ENCODE results near the gene SQOR.

DNA sequence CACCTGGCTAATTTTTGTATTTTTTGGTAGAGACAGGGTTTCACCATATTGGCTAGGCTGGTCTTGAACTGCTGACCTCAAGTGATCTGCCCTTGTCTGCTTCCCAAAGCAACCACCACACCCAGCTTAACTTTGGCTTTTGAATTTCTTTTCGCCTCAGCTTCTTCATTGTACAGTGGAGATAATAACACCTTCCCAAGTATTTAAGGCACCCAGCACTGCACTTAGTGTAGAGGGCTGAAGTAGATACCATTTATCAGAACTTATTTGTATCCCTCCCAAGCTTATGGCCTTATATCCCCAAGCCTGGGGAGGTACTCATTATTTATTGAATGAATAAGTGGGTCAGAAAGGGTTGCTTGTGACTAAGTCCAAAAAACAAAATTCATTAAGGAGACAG, 2.3 kb downstream of the SQOR start:
- TF ChIP-seq, protein P1, sequence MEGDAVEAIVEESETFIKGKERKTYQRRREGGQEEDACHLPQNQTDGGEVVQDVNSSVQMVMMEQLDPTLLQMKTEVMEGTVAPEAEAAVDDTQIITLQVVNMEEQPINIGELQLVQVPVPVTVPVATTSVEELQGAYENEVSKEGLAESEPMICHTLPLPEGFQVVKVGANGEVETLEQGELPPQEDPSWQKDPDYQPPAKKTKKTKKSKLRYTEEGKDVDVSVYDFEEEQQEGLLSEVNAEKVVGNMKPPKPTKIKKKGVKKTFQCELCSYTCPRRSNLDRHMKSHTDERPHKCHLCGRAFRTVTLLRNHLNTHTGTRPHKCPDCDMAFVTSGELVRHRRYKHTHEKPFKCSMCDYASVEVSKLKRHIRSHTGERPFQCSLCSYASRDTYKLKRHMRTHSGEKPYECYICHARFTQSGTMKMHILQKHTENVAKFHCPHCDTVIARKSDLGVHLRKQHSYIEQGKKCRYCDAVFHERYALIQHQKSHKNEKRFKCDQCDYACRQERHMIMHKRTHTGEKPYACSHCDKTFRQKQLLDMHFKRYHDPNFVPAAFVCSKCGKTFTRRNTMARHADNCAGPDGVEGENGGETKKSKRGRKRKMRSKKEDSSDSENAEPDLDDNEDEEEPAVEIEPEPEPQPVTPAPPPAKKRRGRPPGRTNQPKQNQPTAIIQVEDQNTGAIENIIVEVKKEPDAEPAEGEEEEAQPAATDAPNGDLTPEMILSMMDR (IDR thresholded peaks at IDR 0.05), result no peak
- TF ChIP-seq POLR2A (IDR thresholded peaks at IDR 0.05), result no peak
